Stimulated activated CD4-positive, alpha-beta T cell treated with anti-CD3 and anti-CD28 coated beads, Interleukin-4, amount 100 ng/mL, for 4 hours (primary cell): ENCODE results near the gene NDRG2.

ENCODE experiments used
- DNase-seq, 2 experiments: peaks; one replicate each; pipeline ENCODE4 v3.0.0-alpha.2; 2020

NDRG2 gene

DNA sequence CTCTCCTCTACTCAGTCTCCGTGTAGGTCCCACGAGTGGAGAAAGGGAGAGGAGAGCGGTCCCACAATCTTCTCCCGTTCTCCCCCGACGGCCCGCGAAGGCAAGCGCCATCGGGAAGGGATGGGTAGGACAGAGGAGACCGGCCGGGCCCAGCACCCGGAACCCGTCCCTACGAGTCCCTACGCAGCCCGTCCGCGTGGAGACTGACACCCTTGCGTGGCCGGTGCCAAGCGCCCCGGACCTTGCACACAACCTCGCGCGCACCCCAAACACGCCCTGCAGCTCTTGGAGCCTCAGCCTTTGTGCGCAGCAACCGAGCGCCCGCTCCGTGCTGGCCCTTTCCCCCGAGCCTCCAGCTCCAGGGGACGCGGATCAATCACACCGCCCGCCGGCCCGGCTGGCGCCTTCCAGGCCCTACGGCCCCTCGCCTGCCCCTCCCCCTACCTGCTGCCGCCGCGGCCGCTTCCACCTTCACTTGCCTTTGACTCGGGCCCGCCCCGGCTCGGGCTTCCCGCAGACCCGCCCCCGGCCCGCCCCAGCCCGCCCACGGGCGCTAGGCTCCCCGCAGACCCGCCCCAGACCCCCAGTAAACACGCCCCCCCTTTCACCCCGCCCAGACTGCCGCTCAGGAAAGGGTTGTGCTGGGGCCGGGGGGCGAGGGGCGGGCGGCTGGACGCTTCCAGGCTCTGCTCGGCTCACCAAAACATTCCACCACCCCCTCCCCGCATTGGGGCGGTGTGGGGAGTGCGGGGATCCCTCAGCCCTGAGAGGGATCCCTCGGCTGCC is at the start of gene NDRG2:
NDRG2 (minus strand) TSS at position 477 of the 786 bp plus-strand sequence. CDS start 1,746 bp downstream, outside the sequence.
- peak; percentile 66 to 73 for DNase-seq

DNA sequence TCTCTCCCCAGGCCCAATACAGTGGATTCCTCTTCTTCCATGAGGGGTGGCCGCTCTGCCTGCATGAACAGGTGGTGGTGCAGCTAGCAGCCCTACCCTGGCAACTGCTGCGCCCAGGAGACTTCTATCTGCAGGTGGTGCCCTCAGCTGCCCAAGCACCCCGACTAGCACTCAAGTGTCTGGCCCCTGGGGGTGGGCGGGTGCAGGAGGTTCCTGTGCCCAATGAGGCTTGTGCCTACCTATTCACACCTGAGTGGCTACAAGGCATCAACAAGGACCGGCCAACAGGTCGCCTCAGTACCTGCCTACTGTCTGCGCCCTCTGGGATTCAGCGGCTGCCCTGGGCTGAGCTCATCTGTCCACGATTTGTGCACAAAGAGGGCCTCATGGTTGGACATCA is 49.1 kb upstream of the NDRG2 start:
- no peak for DNase-seq

DNA sequence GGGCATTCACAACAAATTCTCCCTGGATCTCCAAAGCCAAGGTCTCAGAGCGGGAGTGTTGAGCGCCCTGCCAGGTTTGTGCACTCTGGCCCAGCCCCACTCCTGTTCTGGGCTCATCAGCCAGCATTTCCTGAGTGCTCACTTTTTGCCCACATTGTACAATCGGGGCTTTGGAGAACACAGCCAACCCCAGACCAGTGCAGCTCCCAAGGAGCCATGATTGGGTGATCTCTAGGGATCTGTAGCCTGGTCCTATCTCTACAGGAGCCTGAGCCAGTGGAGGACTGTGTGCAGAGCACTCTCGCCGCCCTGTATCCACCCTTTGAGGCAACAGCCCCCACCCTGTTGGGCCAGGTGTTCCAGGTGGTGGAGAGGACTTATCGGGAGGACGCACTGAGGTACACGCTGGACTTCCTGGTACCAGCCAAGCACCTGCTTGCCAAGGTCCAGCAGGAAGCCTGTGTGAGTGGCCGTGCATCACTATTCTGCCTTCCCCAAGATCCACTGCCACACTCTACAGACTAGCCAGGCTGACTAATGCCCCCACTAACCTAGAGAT is 48.0 kb upstream of the NDRG2 start:
- no peak for DNase-seq

DNA sequence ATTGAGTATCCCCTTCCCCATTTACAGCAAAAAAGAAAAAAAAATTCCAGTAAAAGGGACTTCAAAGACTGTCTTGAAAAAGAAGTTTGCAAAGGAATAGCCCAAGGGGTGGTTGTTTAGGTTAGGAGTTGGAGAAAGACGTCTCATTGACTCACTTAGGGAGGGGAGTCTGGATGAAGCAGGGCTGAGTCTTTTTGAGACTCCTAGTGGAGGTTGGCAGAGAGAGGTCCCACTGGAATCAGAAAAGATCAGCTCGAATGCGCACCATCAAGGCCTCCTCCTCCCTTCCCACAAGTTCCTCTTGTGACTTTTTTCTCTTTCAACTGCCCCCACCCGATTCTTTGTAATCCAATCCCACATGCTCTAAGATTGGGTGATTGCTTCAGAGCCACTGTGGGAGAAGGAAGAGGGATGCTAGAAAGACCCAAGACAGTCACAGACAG is 47.2 kb upstream of the NDRG2 start:
- DNase-seq = no peak

DNA sequence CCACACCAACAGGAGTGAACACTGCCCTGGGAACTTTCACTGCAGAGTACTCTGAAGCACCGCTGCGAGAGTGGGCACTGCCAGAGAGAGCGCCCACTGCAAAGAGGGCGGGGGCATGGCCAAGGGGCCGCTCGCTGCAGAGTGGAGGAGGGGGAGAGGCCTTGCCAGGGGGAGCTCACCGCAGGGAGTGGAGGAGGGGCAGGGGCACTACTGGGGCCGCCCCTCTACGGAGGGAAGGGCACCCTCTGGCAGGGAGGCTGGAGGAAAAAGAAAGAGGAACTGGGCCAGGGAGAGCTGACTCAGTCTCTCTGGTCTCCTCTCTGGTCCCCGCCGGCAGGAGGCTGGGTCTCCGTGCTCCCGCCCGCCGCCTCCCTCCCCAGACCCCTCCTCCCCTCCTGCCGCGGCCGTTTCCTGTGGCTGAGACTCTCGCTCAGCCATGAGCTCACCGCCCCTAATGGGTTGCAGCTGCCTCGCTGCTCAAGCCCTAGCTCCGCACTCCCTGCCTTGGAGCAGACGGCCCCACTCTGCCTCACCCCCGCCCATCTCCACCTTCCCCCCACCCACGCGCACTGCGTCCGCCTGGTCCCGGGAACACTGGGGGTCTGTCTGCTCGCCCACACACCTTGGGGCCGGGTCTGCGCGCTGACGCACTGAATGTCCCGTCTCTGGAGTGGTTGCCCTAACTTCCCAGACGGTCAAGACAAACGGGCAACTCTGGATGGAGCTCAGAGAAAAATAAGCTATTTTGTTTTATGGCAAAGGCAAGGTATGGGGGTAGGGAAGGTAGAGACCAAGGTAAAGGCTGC is 46.6 kb upstream of the NDRG2 start:
- DNase-seq = peak; percentile 18 to 37

DNA sequence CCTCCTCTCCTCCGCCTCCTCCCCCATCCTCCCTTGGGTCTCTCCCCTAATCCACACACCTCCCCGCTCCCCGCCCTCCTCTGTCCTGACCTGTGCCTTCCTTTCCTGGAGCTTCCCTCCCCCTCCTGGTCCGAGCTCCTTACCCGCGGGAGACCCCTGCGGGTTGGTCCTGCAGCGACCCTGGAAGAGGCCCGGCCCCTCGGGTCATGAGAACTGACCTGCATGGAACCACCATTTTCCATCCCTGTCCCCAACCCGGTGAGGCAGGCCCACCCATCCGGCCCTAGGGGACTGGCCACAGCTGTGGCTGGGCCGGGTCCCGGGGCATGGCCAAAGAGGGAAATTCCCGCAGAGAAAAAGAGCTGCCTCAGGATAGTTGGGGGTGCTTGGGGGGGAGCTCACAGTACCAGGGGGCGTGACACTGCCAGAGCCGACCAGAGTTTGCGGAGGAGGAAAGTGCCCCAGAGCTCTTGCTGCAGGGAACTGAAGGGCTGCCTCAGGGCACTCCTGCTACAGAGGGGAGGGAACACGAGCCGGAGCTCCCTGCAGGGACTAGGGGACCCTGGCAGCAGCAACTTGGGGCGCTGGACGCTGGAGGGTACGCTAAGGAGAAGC is 45.9 kb upstream of the NDRG2 start:
- no peak for DNase-seq

DNA sequence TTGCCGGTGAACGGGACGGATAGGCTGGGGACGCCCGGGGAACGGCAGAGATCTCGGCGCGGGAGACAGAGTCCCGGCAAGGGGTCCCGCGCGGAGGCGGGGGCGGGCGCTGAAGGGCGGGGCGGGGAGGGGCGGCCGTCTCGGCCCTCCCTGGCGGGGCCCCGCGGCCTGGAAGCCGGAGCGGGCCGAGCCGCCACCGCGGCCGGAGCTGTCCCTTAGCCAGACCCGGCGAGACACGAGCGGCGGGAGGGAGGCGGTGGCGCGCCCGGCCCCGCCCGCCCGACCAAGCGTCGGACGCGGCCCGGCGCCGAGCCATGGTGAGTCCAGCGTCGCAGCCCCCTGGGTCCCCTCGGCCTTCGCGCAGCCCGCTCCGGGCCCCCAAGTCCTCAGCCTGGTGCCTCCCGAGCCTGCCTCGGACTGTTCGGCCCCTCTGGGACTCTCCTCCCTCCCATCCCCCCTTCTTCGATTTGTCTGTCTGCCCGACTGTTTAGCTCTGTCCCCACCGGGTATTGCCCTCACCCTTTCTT is 45.3 kb upstream of the NDRG2 start, which contains the start of gene ARHGEF40:
ARHGEF40 (plus strand) TSS at position 222 of the 527 bp plus-strand sequence; CDS start at position 315, 93 bp downstream.
- peak; percentile 8 to 34 for DNase-seq

DNA sequence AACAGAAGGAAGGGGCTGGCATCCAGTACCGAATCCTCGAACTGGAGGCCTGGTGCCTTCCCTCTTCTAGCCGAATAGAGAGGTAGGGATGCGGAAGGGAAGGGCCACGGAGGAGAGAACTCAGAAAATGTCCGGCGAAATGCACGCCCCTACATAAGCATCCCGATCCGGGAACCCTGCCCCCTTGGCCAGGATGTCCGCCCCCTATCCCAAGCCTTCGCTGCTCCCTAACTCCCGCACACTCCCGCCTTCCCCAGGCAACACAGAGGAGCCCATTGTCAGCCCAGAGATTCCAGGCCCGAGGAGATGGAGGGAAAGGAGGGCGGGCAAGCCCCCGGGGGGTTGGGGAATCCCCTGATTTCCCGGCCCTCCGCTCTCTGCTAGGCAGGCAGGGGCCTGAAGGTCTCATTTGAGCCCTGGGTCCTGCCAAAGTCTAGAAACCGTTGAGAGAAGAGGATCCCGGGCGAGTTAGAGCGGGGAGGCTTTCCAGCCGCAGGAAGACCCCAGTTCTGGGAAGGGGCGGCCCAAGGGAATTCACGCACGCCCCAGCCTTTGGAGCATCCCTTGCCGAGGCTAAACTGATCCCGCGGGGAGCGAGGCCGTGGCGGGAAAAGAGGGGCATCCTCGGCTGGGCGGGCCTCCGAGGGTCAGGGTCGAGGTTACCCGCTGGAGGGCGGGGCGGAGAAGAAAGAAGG is 44.7 kb upstream of the NDRG2 start:
- DNase-seq = no peak

DNA sequence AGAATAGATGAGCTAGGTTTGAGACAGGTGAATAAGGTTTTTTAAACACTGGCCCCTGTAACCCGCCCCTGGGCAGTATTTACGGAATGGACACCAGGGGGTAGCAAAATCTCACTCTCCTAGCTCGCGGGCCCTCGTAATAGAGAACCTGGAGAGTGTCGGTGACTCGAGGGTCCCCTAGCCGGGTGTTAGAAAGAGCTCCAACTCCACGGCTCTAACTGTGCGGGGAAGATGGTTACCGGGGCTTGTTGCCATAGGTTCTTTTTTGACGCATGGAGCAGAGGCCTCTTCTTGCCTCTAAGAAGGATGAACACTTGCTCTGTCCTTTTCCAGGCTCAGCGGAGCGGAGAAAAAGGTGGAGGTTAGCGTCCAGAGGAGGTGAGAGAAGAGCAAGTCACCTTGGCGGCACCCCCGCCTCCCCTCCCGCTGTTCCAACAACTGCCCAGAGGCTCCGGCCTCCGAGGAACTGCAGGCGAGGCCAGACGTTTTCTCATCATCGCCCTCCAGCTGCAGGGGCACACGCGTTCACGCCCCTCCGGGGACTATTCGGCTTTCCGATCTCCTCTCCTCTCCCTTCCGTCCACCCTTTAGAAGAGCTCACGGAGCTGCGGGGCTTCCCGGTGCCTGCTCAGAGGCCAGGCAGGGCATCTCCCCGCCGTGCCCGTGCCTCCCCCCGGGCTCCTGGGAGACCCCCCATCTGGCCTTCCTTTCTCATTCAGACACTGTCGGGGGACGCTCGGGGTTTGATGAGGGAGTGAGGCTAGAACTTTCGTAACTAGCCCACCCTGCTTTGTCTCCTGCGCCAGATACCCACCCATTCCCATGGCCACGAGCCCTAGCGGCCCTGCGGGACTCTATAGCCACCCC is 43.9 kb upstream of the NDRG2 start:
- peak in 1 of 2 experiments; percentile 41 for DNase-seq

DNA sequence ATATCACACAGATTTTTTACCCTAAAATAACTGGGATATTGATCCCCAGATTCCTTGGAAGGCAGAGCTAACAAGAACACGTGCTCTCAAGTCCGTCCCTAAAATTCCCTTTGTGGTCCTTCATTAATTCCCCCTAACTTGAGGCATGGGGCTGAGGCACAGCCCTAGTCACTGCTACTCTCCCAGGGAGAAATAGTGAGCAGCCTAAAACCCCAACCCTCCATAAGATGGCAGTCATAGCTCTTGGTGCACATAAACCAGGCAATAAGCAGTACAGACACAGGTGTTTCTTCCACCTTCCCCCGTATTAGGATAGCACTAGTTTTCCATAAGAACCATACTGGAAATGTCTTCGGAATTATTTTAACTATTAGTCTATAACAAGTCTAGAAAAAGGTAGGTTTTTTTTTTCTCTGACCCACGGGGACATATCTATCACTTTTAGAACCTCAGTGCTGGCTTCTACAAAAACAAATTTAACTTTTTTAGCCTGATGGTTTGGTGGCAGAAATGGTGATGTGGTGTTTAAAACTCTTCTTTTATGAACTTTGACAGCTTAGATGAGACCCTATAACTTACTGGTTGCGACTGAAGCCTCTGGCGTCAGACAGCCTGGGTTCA is 42.1 kb upstream of the NDRG2 start:
- no peak for DNase-seq

DNA sequence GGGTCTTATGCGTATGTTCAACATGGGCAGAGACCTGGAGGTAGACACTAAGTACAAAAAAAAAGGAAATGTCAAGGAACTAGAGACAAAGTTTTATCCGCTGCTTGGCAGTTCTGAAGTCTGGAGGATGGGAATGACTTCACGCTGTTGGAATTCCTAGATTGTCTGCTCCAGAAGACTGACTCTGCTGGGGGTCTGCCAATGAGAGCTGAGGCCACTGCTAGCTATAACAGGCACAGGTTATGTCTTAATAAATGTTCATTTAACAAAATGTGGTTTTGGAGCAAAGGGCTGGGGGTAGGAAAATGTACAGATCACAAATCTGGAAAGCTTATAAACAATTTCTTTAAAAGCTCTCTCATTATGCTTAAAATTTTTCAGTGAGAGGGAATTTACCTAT is 38.6 kb upstream of the NDRG2 start:
- no peak for DNase-seq

DNA sequence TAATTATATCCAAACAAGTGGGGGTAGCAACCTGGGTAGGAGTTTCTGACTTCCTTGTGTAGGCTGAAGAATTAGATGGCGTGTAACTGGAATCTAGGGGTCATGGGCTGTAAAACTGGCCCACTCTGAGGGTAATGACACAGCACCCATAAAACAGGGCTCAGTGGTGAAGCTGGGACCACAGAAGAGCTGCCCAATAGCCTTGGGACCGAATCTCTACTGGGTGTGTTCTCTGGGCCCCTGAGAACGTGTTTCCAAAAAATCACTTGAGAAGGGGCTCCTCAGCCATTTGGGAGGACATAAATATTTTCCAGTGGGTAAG is 36.4 kb upstream of the NDRG2 start:
- DNase-seq = no peak

DNA sequence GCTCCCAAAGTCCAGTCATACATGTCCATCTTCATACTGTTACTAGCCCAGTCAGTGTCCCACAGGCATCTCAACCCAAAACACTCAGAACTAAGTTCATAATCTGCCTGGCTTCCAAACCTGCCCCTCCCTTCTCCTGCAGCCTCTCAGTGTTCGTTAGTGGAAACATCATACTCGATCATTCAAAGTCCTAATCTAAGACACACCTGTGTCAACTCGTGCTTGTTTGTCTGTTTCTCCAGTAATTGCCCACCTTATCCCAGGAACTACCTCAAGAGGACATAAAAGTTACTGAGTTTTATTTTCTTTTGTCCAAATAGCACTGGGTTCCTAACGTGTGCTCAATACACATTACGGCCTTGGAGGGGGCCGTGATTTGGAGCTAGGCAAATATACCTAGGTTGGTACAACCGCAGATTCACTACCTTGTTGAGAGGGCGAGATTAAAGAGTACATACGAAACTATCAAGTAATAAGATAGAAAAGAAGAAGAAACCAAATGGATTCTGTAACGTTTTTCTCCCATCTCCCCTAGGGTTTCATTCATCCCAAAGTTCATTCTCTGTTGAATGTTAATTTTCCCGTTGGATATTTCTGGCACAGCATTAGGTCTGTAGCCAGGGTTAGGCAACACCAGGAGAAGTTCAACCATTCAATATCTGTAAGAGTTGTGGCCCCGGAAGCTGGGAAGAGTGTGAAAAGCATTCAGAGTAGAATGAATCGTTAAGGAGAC is 35.9 kb upstream of the NDRG2 start:
- no peak for DNase-seq

DNA sequence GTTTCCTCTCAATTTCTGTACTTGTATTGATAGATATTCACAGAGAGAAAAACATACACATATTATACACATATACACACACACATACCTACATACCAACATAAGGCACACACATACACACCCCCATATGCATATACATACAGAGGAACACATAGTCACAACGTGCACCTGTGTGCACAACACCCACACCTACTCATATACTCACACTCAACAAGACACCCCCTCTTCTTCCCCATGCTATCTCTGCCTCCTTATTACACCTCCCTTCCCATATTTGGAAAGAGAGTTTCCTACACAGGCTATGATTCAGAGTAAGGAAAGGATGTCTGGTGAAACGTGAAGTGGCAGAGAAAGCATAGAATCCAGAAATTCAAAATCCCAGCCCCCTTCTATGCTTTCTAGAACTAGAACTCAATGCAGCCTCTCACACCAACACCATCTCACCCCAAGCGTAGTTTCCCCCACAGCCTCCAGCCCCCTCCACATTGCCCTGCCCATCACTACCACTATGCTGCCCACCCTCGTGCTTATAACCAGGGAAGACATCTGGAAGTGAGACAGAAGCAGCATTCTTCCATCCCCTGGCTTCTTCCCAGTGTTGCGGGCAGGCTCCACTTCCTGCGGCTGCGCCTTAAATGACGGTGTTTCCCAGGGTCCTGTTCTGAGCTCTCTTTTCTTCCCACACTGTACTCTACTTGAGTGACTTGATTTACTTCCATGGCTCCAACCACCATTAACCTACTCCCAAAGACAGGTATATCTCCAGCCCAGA is 35.2 kb upstream of the NDRG2 start:
- DNase-seq = no peak

DNA sequence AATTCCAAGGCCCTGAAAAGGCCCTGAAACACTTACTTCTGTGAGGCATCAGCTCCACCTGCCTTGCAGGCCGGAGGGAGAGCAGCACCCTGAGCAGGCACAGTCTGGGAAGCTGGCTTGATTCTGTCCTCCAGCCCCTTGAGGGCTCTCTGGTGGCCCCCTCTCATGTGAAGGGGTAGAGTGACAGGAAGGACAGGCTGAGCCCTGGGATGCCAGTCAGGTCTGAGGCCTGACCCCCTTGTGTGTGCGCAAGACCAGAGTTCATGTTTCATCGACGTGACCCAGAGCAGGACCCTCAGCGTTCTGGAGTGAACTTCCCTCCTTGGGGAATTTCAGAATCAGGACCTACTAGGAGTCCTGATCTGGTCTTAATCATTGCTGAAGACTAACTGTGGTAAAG is 34.0 kb upstream of the NDRG2 start:
- no peak for DNase-seq

DNA sequence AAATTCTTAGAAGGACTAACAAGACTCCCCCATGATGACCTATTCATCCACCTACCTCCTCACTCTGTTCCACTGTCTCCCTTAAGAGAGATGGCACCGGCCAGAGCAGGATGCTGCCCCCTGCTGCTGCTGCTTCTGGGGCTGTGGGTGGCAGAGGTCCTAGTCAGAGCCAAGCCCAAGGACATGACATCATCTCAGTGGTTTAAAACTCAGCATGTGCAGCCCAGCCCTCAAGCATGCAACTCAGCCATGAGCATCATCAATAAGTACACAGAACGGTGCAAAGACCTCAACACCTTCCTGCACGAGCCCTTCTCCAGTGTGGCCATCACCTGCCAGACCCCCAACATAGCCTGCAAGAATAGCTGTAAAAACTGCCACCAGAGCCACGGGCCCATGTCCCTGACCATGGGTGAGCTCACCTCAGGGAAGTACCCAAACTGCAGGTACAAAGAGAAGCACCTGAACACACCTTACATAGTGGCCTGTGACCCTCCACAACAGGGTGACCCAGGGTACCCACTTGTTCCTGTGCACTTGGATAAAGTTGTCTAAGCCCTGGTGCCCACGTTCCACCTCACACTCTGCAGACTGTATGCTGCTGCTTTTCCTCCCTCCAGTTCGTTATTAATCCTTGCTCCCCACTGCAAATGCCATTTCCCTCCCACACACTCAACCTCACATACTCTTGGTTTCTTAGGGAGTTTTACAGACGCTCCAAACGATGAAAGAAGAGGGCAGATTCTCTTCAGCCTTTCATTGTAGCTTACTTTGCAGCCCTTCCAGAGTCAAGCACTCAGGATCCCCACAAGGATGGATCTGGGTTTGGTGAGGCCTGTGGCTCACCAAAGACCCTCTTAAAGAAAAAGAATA is 33.2 kb upstream of the NDRG2 start, which contains the start of gene RNASE8:
RNASE8 (plus strand) TSS at position 20 of the 873 bp plus-strand sequence; CDS start at position 91, 71 bp downstream.
- DNase-seq = no peak

DNA sequence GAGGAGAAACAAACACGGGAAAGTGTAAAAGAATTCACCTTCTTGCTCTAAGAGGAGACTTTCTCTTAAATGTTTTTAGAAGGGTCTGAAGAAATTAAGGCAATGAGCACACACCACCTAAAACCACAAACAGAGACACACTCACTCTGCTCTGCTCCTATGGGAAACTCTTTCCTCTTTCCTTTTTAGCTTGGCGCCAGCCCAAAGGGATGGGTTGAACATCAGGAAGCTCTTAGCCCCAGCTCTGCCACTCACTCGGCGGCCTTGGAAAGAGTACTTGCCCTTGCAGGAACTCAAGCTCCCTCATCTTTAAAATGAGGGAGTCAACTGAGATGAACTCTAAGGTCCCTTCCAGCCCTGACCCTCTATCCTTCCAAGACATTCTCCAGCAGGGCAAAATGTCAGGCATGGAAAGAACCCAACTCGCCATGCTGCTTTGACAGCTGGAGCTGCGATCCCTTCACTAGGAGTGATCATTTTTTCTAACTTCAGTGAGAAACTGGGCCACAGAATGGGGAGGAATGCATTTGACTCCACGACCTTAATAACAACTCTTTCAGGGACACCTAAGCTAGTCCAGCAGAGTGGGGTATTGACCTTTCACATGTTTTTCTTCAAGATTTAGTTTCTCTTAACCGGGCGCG is 31.8 kb upstream of the NDRG2 start:
- no peak for DNase-seq
